IMR-90 (cell line): ENCODE results near the gene STUM. TPM values are rescaled to one million over a fixed set of nuclear protein-coding genes. Genes with fewer than 3 reads are reported as not detected.

ENCODE experiments used
- ATAC-seq: fragments of 200-7000 bp; cut with Tn5 transposase; 2 replicates; pipeline ENCODE4 v1.9.1; 2020; ENCODE audit warnings: low read depth, mild to moderate bottlenecking, moderate library complexity
- BruUV-seq: library from RNA; stranded (reverse); fragments of 400-500 nt; replicated peaks from 2 replicates; lab custom pipeline; 2021; lab: Mats Ljungman, UMichigan
- CTCF ChIA-PET: fragments of 300-600 bp; formaldehyde crosslinking; extraction: SDS; loops from one replicate; lab custom pipeline; 2021; ENCODE audit warnings: antibody characterized with exemption; lab: Yijun Ruan, JAX
- POLR2A ChIA-PET: fragments of 300-600 bp; sonication (Branson Sonifier 250); formaldehyde crosslinking; loops from one replicate; lab custom pipeline; 2022; ENCODE audit warnings: antibody characterized with exemption; ENCODE audit not compliant: unreplicated experiment; lab: Charles Lee
- DNase-seq: peaks from one replicate; pipeline ENCODE4 v3.0.0; 2013
- H2AFZ ChIP-seq: replicated peaks from 2 replicates; pipeline ENCODE3; 2013; ENCODE audit warnings: low read length, mild to moderate bottlenecking; ENCODE audit not compliant: poor library complexity
- H2AK5ac ChIP-seq: 2 replicates; pipeline ENCODE4 v1.6.1; 2013; ENCODE audit warnings: low read depth, low read length, inconsistent platforms
- H2AK9ac ChIP-seq: replicated peaks from 2 replicates; pipeline ENCODE3; 2013; ENCODE audit warnings: mild to moderate bottlenecking, low read depth, low read length, moderate library complexity; ENCODE audit not compliant: poor library complexity
- H2BK120ac ChIP-seq: 2 replicates; pipeline ENCODE4 v1.6.1; 2013; ENCODE audit warnings: low read depth, low read length, inconsistent platforms
- H2BK15ac ChIP-seq: 3 replicates; pipeline ENCODE4 v1.6.1; 2013; ENCODE audit warnings: low read depth, low read length, inconsistent platforms
- H2BK20ac ChIP-seq: 2 replicates; pipeline ENCODE4 v1.6.1; 2013; ENCODE audit warnings: low read depth, mild to moderate bottlenecking, inconsistent platforms, low read length, moderate library complexity
- H2BK5ac ChIP-seq: 2 replicates; pipeline ENCODE4 v1.6.1; 2013; ENCODE audit warnings: mild to moderate bottlenecking, low read depth, low read length, inconsistent platforms; ENCODE audit not compliant: poor library complexity, severe bottlenecking
- H3K14ac ChIP-seq: replicated peaks from 2 replicates; pipeline ENCODE4 v1.6.1; 2013; ENCODE audit warnings: low read depth, low read length, inconsistent platforms
- H3K18ac ChIP-seq: 2 replicates; pipeline ENCODE4 v1.6.1; 2013; ENCODE audit warnings: low read depth, low read length, control low read depth
- H3K23ac ChIP-seq: 2 replicates; pipeline ENCODE4 v1.6.1; 2013; ENCODE audit warnings: low read depth, low read length, inconsistent platforms
- H3K27ac ChIP-seq: 2 replicates; pipeline ENCODE4 v1.5.1; 2013; ENCODE audit warnings: mild to moderate bottlenecking, control low read depth, low read length; ENCODE audit not compliant: insufficient read depth
- H3K27me3 ChIP-seq: 2 replicates; pipeline ENCODE4 v1.6.1; 2013; ENCODE audit warnings: low read length; ENCODE audit not compliant: control insufficient read depth, insufficient read depth
- H3K36me3 ChIP-seq: 2 replicates; pipeline ENCODE4 v1.6.1; 2013; ENCODE audit warnings: low read length, mixed read lengths; ENCODE audit not compliant: control insufficient read depth, insufficient read depth
- H3K4ac ChIP-seq: 2 replicates; pipeline ENCODE4 v1.6.1; 2013; ENCODE audit warnings: low read depth, low read length, inconsistent platforms
- H3K4me1 ChIP-seq: 2 replicates; pipeline ENCODE4 v1.6.1; 2013; ENCODE audit warnings: low read length, mixed read lengths; ENCODE audit not compliant: control insufficient read depth, insufficient read depth
- H3K4me2 ChIP-seq: 2 replicates; pipeline ENCODE4 v1.6.1; 2013; ENCODE audit warnings: low read depth, mild to moderate bottlenecking, control low read depth, low read length, moderate library complexity
- H3K4me3 ChIP-seq: 2 replicates; pipeline ENCODE4 v1.5.1; 2013; ENCODE audit warnings: low read depth, mild to moderate bottlenecking, control low read depth, low read length, moderate library complexity; ENCODE audit not compliant: insufficient read depth
- H3K56ac ChIP-seq: 2 replicates; pipeline ENCODE4 v1.6.1; 2013; ENCODE audit warnings: low read length, inconsistent platforms; ENCODE audit not compliant: insufficient read depth; ENCODE audit errors: extremely low read depth
- H3K79me1 ChIP-seq, 2 experiments: 2 replicates each; pipeline ENCODE4 v1.6.1; 2013; ENCODE audit warnings: low read length in 2 of 2, inconsistent platforms in 1 of 2, low read depth in 1 of 2
- H3K9ac ChIP-seq: 2 replicates; pipeline ENCODE4 v1.6.1; 2013; ENCODE audit warnings: low read depth, low read length, control low read depth
- H3K9me1 ChIP-seq: 2 replicates; pipeline ENCODE4 v1.6.1; 2013; ENCODE audit warnings: low read length, inconsistent platforms; ENCODE audit not compliant: insufficient read depth
- H3K9me3 ChIP-seq: 2 replicates; pipeline ENCODE4 v1.6.1; 2013; ENCODE audit warnings: low read length; ENCODE audit not compliant: control insufficient read depth, insufficient read depth
- H4K20me1 ChIP-seq: 2 replicates; pipeline ENCODE4 v1.6.1; 2013; ENCODE audit warnings: low read length, inconsistent platforms; ENCODE audit not compliant: insufficient read depth
- H4K5ac ChIP-seq: 2 replicates; pipeline ENCODE4 v1.6.1; 2013; ENCODE audit warnings: mild to moderate bottlenecking, low read depth, low read length, control low read depth
- H4K8ac ChIP-seq, 2 experiments: 2 replicates each; pipeline ENCODE4 v1.6.1; 2013; ENCODE audit warnings: low read depth in 2 of 2, low read length in 2 of 2, control low read depth in 1 of 2, inconsistent platforms in 1 of 2
- H4K91ac ChIP-seq: 2 replicates; pipeline ENCODE4 v1.6.1; 2013; ENCODE audit warnings: low read depth, low read length, inconsistent platforms; ENCODE audit not compliant: insufficient read depth
- BHLHE40 ChIP-seq: fragments of 150-350 bp; IDR thresholded peaks from 2 replicates; pipeline ENCODE4 v1.6.1; 2016; ENCODE audit warnings: mild to moderate bottlenecking, low read depth, low read length
- CEBPB ChIP-seq: IDR thresholded peaks from 2 replicates; pipeline ENCODE4 v1.6.1; 2012; ENCODE audit warnings: low read depth, low read length, improper control_type of control experiment
- CHD1 ChIP-seq: IDR thresholded peaks from 2 replicates; pipeline ENCODE4 v1.6.1; 2012; ENCODE audit warnings: low read depth, low read length, improper control_type of control experiment
- ELK1 ChIP-seq: fragments of 150-350 bp; IDR thresholded peaks from 2 replicates; pipeline ENCODE4 v1.6.1; 2016; ENCODE audit warnings: low read depth, mild to moderate bottlenecking, low read length, moderate library complexity, borderline replicate concordance
- FOS ChIP-seq: fragments of 150-350 bp; IDR thresholded peaks from 2 replicates; pipeline ENCODE4 v1.6.1; 2016; ENCODE audit warnings: low read depth, low read length
- MAFK ChIP-seq: IDR thresholded peaks from 2 replicates; pipeline ENCODE4 v1.6.1; 2012; ENCODE audit warnings: low read depth, low read length, improper control_type of control experiment
- MAZ ChIP-seq: IDR thresholded peaks from 2 replicates; pipeline ENCODE4 v1.6.1; 2012; ENCODE audit warnings: low read depth, mild to moderate bottlenecking, low read length, improper control_type of control experiment, moderate library complexity, borderline replicate concordance
- MXI1 ChIP-seq: IDR thresholded peaks from 2 replicates; pipeline ENCODE4 v1.6.1; 2012; ENCODE audit warnings: low read depth, mild to moderate bottlenecking, low read length, moderate library complexity, borderline replicate concordance
- NFE2L2 ChIP-seq: fragments of 150-350 bp; IDR thresholded peaks from 2 replicates; pipeline ENCODE4 v1.6.1; 2016; ENCODE audit warnings: low read depth, mild to moderate bottlenecking, low read length
- POLR2A ChIP-seq: IDR thresholded peaks from 2 replicates; pipeline ENCODE4 v1.6.1; 2012; ENCODE audit warnings: mild to moderate bottlenecking, low read depth, low read length
- RAD21 ChIP-seq: IDR thresholded peaks from 2 replicates; pipeline ENCODE4 v1.6.1; 2012; ENCODE audit warnings: low read length, improper control_type of control experiment
- RCOR1 ChIP-seq: IDR thresholded peaks from 2 replicates; pipeline ENCODE4 v1.6.1; 2012; ENCODE audit warnings: mild to moderate bottlenecking, low read length, improper control_type of control experiment; ENCODE audit not compliant: insufficient replicate concordance
- RFX5 ChIP-seq: IDR thresholded peaks from 2 replicates; pipeline ENCODE4 v1.8.0; 2012; ENCODE audit warnings: low read depth, mild to moderate bottlenecking, low read length, moderate library complexity
- SMC3 ChIP-seq: fragments of 150-350 bp; IDR thresholded peaks from 2 replicates; pipeline ENCODE4 v1.6.1; 2016; ENCODE audit warnings: low read depth, mild to moderate bottlenecking, antibody characterized with exemption, low read length, moderate library complexity
- USF2 ChIP-seq: fragments of 150-350 bp; IDR thresholded peaks from 2 replicates; pipeline ENCODE4 v1.6.1; 2017; ENCODE audit warnings: mild to moderate bottlenecking, antibody characterized with exemption, low read length, low read depth
- WGBS, 2 experiments: methylation state at CpG; one replicate each; pipeline versions ENCODE4 v1.1.5 to v1.1.7; 2013; ENCODE audit warnings: missing lambda C conversion rate in 2 of 2; ENCODE audit not compliant: insufficient read length in 1 of 2; ENCODE audit errors: extremely low coverage in 2 of 2; 5-methylcytosine and 5-hydroxymethylcytosine counted together
- dilution Hi-C: fragments of 300-500 bp; cut with HindIII; formaldehyde crosslinking; loops from one replicate; pipeline ENCODE4 v1.14.3; 2018; ENCODE audit warnings: low sequenced_read_pairs; ENCODE audit not compliant: unreplicated experiment
- in situ Hi-C: fragments of 300-500 bp; cut with MboI; formaldehyde crosslinking; loops from 3 replicates; pipeline ENCODE4 v1.14.3; 2019; ENCODE audit warnings: low sequenced_read_pairs, inconsistent platforms, mixed read lengths
- intact Hi-C: fragments of 100-400 bp; cut with micrococcal nuclease; formaldehyde crosslinking; loops from 2 replicates; pipeline ENCODE4 v1.10.0; 2022
- polyA plus RNA-seq, 3 experiments: library from polyadenylated mRNA; depleted of rRNA; stranded (reverse); fragments of >200 nt; gene quantifications; 2 replicates each; pipeline ENCODE4 v1.2.3, GENCODE V29; 2012; ENCODE audit warnings: low replicate concordance in 1 of 3
- total RNA-seq: library from RNA; depleted of rRNA; stranded (reverse); fragments of >200 nt; gene quantifications from 2 replicates; pipeline ENCODE4 v1.2.3, GENCODE V29; 2012

The STUM gene
- total and polyA plus RNA-seq, 2 of the 4 experiments (the other 2 are of a cell fraction): not detected

GRCh38 chr1:226526801-226527595 lies 21.6 kb upstream of the STUM start:
- H3K4ac ChIP-seq: no peak overlapping the region
- no peak overlapping the region for H4K91ac ChIP-seq
- ChIA-PET CTCF (interaction anchor here (1.4 kb wide), 1 partner anchor 20 kb away, joined by 3 read pairs; no protein-coding TSS in a partner anchor), POLR2A (no interaction called here)
- no peak overlapping the region for H2AK5ac ChIP-seq
- H3K18ac ChIP-seq: no peak overlapping the region
- no peak overlapping the region for H4K5ac ChIP-seq
- H2BK20ac ChIP-seq: no peak overlapping the region
- H3K4me3 ChIP-seq: peak overlapping the region; percentile 23; the same call in 1 of the 2 replicates
- no peak overlapping the region for H3K56ac ChIP-seq
- dilution Hi-C loops (no loop called here), intact Hi-C loops (no loop called here), in situ Hi-C loops (no loop called here)
- no peaks in the 10 kb centered on the region for H3K9me1 ChIP-seq
- no peak overlapping the region for H2BK120ac ChIP-seq
- H2AFZ ChIP-seq: peak overlapping the region; percentile 86
- no TSS peak for BruUV-seq
- H3K23ac ChIP-seq: no peak overlapping the region
- ATAC-seq (peak; percentile 53), DNase-seq (peak; percentile 9)
- H3K9ac ChIP-seq: no peak overlapping the region
- peaks cover 17% of the 10 kb centered on the region for H3K27me3 ChIP-seq
- no peaks in the 10 kb centered on the region for H3K4me1 ChIP-seq
- WGBS, 2 experiments: 75% methylated on average over 4 of the region's 21 CpGs; no CpG with 5 or more reads in 1 of the 2 experiments
- no peaks in the 10 kb centered on the region for H3K79me1 ChIP-seq
- no peaks in the 10 kb centered on the region for H4K20me1 ChIP-seq
- H3K14ac ChIP-seq: no peak overlapping the region
- H2BK15ac ChIP-seq: no peak overlapping the region
- 0 out of 2 replicates have a peak, but pooled peaks cover 2% of the 10 kb centered on the region for H3K9me3 ChIP-seq
- H2AK9ac ChIP-seq: no peak overlapping the region
- H3K4me2 ChIP-seq: peak overlapping the region; percentile 67
- H3K36me3 ChIP-seq: no peaks in the 10 kb centered on the region
- H3K27ac ChIP-seq: no peak overlapping the region
- no peak overlapping the region for H2BK5ac ChIP-seq
- peak overlapping the region; percentile 35 to 69; a peak in 2 of 4 replicates for H4K8ac ChIP-seq
- TF ChIP-seq RFX5: no peak
- no peak for TF ChIP-seq CEBPB
- no peak for TF ChIP-seq FOS
- TF ChIP-seq RAD21: no peak
- TF ChIP-seq MXI1: no peak
- TF ChIP-seq NFE2L2: no peak
- no peak for TF ChIP-seq SMC3
- no peak for TF ChIP-seq CHD1
- no peak for TF ChIP-seq MAZ
- TF ChIP-seq RCOR1: no peak
- no peak for TF ChIP-seq USF2
- no peak for TF ChIP-seq BHLHE40
- TF ChIP-seq POLR2A: no peak
- no peak for TF ChIP-seq ELK1
- no peak for TF ChIP-seq MAFK
